DND-41 (cell line): ENCODE results near the gene SP7.

ENCODE experiments used
- ATAC-seq: fragments of 200-7000 bp; cut with Tn5 transposase; 3 replicates; pipeline ENCODE4 v1.9.1; 2021; ENCODE audit warnings: low read depth; ENCODE audit not compliant: insufficient read depth
- DNase-seq: peaks from one replicate; pipeline ENCODE4 v3.0.0-alpha.2; 2020
- H2AFZ ChIP-seq: 2 replicates; pipeline ENCODE4 v1.6.0; 2012; ENCODE audit warnings: low read depth, low read length
- H3K27ac ChIP-seq: 2 replicates; pipeline ENCODE4 v1.5.1; 2012; ENCODE audit warnings: low read length, inconsistent platforms
- H3K27me3 ChIP-seq: fragments of 200-600 bp; sonication (generic); 2 replicates; pipeline ENCODE4 v1.6.0; 2012; ENCODE audit warnings: low read length, mild to moderate bottlenecking, inconsistent platforms; ENCODE audit not compliant: insufficient read depth, poor library complexity
- H3K36me3 ChIP-seq: 2 replicates; pipeline ENCODE4 v1.5.1; 2012; ENCODE audit warnings: low read length, inconsistent platforms; ENCODE audit not compliant: insufficient read depth
- H3K4me1 ChIP-seq: 2 replicates; pipeline ENCODE4 v1.5.1; 2012; ENCODE audit warnings: mild to moderate bottlenecking, low read length; ENCODE audit not compliant: insufficient read depth
- H3K4me2 ChIP-seq: 2 replicates; pipeline ENCODE4 v1.6.0; 2012; ENCODE audit warnings: mild to moderate bottlenecking, moderate library complexity, low read length, inconsistent platforms; ENCODE audit not compliant: insufficient read depth
- H3K4me3 ChIP-seq, 2 experiments: fragments of 200-600 bp in 1 of 2; shearing (Covaris generic) in 1 of 2; 2 replicates each; pipeline ENCODE4 v1.5.1; 2012 to 2016; ENCODE audit warnings: inconsistent platforms in 2 of 2, low read length in 2 of 2, mild to moderate bottlenecking in 2 of 2, low read depth in 1 of 2, moderate library complexity in 1 of 2
- H3K79me2 ChIP-seq: 2 replicates; pipeline ENCODE4 v1.6.0; 2012; ENCODE audit warnings: low read length, inconsistent platforms; ENCODE audit not compliant: insufficient read depth
- H3K9ac ChIP-seq: 2 replicates; pipeline ENCODE4 v1.6.0; 2012; ENCODE audit warnings: low read depth, mild to moderate bottlenecking, inconsistent platforms, low read length, moderate library complexity
- H3K9me3 ChIP-seq: 2 replicates; pipeline ENCODE4 v1.5.1; 2012; ENCODE audit warnings: low read length, moderate library complexity, mild to moderate bottlenecking, inconsistent platforms; ENCODE audit not compliant: insufficient read depth, severe bottlenecking
- H4K20me1 ChIP-seq: 2 replicates; pipeline ENCODE4 v1.6.0; 2012; ENCODE audit warnings: low read length; ENCODE audit not compliant: insufficient read depth
- EZH2 ChIP-seq: IDR thresholded peaks from 3 replicates; pipeline ENCODE4 v1.6.1; 2012; ENCODE audit warnings: borderline replicate concordance, low read depth, mild to moderate bottlenecking, moderate library complexity, low read length, inconsistent platforms; ENCODE audit not compliant: severe bottlenecking
- TF ChIP-seq, protein P1 (sequence below): IDR thresholded peaks from 2 replicates; pipeline ENCODE4 v1.5.1; 2012; ENCODE audit warnings: borderline replicate concordance, low read length, moderate library complexity, mild to moderate bottlenecking; ENCODE audit not compliant: poor library complexity, severe bottlenecking; ENCODE audit errors: extremely low read depth

Gene SP7

DNA sequence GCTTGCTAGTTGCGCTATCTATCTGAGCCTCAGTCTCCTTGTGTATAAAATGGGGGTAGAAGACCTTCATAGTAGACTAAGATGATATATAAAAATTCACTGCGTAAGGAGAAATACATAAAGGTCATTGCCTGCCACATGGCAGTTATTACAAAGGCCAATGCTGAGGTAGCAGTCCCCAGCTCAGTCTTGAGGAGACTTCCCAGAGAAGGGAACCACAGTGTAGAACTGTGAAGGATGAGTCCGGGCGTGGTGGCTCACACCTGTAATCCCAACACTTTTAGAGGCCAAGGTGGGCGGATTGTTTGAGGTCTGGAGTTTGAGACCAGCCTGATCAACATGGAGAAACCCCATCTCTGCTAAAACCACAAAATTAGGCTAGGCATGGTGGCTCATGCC lies 17.1 kb upstream of the SP7 start:
- Histone ChIP-seq H3K9ac (no peak overlapping the region), H3K9me3 (no peaks in the 10 kb centered on the region), H3K79me2 (no peaks in the 10 kb centered on the region), H3K4me2 (no peak overlapping the region), H2AFZ (peak overlapping the region; percentile 55; the same call in 1 of the 2 replicates), H3K36me3 (no peaks in the 10 kb centered on the region), H3K4me3 (no peak overlapping the region), H3K4me1 (0 out of 2 replicates have a peak, but pooled peaks cover 3% of the 10 kb centered on the region), H3K27ac (no peak overlapping the region), H4K20me1 (no peaks in the 10 kb centered on the region), H3K27me3 (no peaks in the 10 kb centered on the region)
- TF ChIP-seq, protein P1, sequence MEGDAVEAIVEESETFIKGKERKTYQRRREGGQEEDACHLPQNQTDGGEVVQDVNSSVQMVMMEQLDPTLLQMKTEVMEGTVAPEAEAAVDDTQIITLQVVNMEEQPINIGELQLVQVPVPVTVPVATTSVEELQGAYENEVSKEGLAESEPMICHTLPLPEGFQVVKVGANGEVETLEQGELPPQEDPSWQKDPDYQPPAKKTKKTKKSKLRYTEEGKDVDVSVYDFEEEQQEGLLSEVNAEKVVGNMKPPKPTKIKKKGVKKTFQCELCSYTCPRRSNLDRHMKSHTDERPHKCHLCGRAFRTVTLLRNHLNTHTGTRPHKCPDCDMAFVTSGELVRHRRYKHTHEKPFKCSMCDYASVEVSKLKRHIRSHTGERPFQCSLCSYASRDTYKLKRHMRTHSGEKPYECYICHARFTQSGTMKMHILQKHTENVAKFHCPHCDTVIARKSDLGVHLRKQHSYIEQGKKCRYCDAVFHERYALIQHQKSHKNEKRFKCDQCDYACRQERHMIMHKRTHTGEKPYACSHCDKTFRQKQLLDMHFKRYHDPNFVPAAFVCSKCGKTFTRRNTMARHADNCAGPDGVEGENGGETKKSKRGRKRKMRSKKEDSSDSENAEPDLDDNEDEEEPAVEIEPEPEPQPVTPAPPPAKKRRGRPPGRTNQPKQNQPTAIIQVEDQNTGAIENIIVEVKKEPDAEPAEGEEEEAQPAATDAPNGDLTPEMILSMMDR, result no peak
- TF ChIP-seq EZH2, result no peak
- no peak for DNase-seq
- ATAC-seq, result no peak

DNA sequence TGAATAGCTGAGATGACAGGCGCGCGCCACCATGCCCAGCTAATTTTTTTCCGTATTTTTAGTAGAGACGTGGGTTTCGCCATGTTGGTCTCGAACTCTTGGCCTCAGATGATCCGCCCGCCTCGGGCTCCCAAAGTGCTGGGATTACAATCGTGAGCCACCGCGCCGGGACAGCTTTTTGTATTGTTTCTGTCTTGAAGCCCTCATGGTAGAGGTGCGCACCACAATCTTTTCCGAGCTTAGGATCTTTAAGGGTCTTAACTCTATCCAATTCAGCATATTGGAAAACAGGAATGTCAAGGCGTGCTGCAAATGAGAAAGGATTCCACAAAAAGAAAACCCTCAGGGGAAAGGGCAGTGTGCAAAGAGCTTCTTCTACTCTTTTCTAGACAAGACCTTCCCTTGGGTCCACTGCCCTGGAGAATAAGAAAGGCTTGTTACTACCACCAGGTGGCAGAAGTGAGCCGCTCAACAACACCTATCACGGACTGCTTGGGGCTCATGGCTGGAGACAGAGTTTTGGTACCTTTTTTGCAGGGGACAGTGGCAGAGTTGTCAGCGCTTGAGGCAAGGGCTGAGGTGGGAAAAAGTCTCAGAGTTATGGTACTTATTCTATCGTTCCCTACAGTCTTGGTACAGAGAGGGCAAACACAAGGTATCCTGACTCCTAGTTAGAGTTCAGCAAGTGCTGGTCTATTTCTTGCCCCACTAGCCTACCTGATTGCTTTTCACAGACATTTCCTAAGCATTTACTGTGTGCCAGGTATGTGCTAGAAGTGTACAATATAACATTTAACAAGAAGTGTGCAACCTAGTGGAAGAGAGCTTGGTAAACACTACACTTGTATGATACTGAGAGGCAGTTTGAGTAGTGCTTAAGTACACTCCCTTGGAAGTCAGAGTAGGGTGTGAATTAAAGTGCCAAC lies 16.4 kb upstream of the SP7 start:
- peak overlapping the region; percentile 55 for H2AFZ ChIP-seq

DNA sequence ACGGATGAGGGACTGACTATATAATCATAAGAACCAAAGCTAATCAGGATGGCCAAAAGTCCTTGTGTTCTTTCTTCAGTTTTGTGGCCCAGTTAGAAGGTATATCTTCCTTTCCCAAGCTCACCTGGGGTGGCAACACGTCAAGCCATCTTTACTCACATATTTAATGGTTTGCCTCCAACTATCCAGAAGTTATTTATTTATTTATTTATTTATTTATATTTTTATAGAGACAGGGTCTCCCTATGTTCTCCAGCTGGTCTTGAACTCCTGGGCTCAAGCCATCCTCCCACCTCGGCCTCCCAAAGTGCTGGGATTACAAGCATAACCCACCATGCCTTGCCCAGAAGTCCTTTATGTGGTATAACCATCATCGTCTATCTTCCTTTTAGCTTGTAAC lies 11.8 kb upstream of the SP7 start:
- Histone ChIP-seq H3K27ac (no peak overlapping the region), H3K4me1 (peaks cover 20% of the 10 kb centered on the region), H4K20me1 (no peaks in the 10 kb centered on the region), H3K4me2 (no peak overlapping the region), H3K4me3 (no peak overlapping the region), H3K27me3 (peaks cover 24% of the 10 kb centered on the region), H3K9me3 (no peaks in the 10 kb centered on the region), H3K9ac (no peak overlapping the region), H3K79me2 (no peaks in the 10 kb centered on the region), H2AFZ (no peak overlapping the region), H3K36me3 (no peaks in the 10 kb centered on the region)
- no peak for TF ChIP-seq EZH2
- TF ChIP-seq, protein P1, result no peak
- DNase-seq, result no peak
- ATAC-seq, result no peak

More for the DNA sequence above, 16.4 kb upstream of the SP7 start:
- DNase-seq (peak; percentile 84), ATAC-seq (peak; percentile 100)
- H3K79me2 ChIP-seq, result no peaks in the 10 kb centered on the region
- H3K9ac ChIP-seq, result no peak overlapping the region
- H3K27me3 ChIP-seq, result no peaks in the 10 kb centered on the region
- H3K4me2 ChIP-seq, result no peak overlapping the region
- no peaks in the 10 kb centered on the region for H3K9me3 ChIP-seq
- no peaks in the 10 kb centered on the region for H4K20me1 ChIP-seq
- H3K4me3 ChIP-seq, result no peak overlapping the region
- no peak overlapping the region for H3K27ac ChIP-seq
- TF ChIP-seq EZH2, result no peak
- TF ChIP-seq, protein P1, result peak; percentile 95
- H3K36me3 ChIP-seq, result no peaks in the 10 kb centered on the region
- H3K4me1 ChIP-seq, result 0 out of 2 replicates have a peak, but pooled peaks cover 3% of the 10 kb centered on the region
